Activated CD8-positive, alpha-beta memory T cell treated with anti-CD3 and anti-CD28 coated beads, Interleukin-2, amount 10 ng/mL, durations not matched to agents 7 days and 5 days (primary cell): Measurements from ENCODE around the gene PPIG. TPM values are rescaled to one million over a fixed set of nuclear protein-coding genes. Genes with fewer than 3 reads are reported as not detected.

Experiments
- ATAC-seq: fragments of 150-1000 bp; cut with Tn5 transposase; one replicate; pipeline ENCODE4 v1.10.0; 2021; ENCODE audit warnings: moderate library complexity
- CTCF ChIA-PET: fragments of 350-600 bp; sonication (Branson Sonifier 250); formaldehyde crosslinking; loops from one replicate; lab custom pipeline; 2021; ENCODE audit warnings: antibody characterized with exemption; lab: Charles Lee
- DNase-seq: peaks from one replicate; pipeline ENCODE4 v3.0.0-alpha.2; 2020
- H3K27ac Mint-ChIP-seq: one replicate; pipeline ENCODE4 v1.8.0; 2021; ENCODE audit warnings: mild to moderate bottlenecking, mixed read lengths
- H3K27me3 Mint-ChIP-seq: one replicate; pipeline ENCODE4 v1.8.0; 2021; ENCODE audit warnings: mixed read lengths
- H3K36me3 Mint-ChIP-seq: one replicate; pipeline ENCODE4 v1.8.0; 2021; ENCODE audit warnings: mild to moderate bottlenecking, mixed read lengths
- H3K4me1 Mint-ChIP-seq: one replicate; pipeline ENCODE4 v1.8.0; 2021; ENCODE audit warnings: mixed read lengths
- H3K4me3 Mint-ChIP-seq: one replicate; pipeline ENCODE4 v1.8.0; 2021; ENCODE audit warnings: mild to moderate bottlenecking, moderate library complexity, mixed read lengths
- H3K9me3 Mint-ChIP-seq: one replicate; pipeline ENCODE4 v1.8.0; 2022; ENCODE audit warnings: low read depth, mixed read lengths
- total RNA-seq, 2 experiments: library from RNA; stranded (reverse); gene quantifications; one replicate each; pipeline ENCODE4 v1.2.3, GENCODE V29; 2021

PPIG gene
- total RNA-seq, 2 experiments from 2014 or later: 55.5 to 56.7 TPM

GRCh38 chr2:169656164-169656563 is 72.0 kb downstream of the PPIG start:
- Mint-ChIP-seq H3K4me1 (peaks cover 4% of the 10 kb centered on the region), H3K27me3 (peaks cover 22% of the 10 kb centered on the region), H3K27ac (no peak overlapping the region), H3K36me3 (no peaks in the 10 kb centered on the region), H3K4me3 (no peak overlapping the region), H3K9me3 (no peaks in the 10 kb centered on the region)
- DNase-seq (no peak), ATAC-seq (no peak)
- CTCF ChIA-PET: no interaction called here

- Mint-ChIP-seq H3K4me3 (no peak overlapping the region), H3K36me3 (no peaks in the 10 kb centered on the region), H3K27ac (no peak overlapping the region), H3K4me1 (peaks cover 4% of the 10 kb centered on the region), H3K27me3 (peaks cover 19% of the 10 kb centered on the region), H3K9me3 (peaks cover 2% of the 10 kb centered on the region)
- CTCF ChIA-PET: no interaction called here
- ATAC-seq (no peak), DNase-seq (no peak)
These were observed 74.7 kb downstream of the PPIG start for GRCh38 chr2:169658877-169659276.

- H3K4me1 Mint-ChIP-seq: peaks cover 4% of the 10 kb centered on the region
- DNase-seq (no peak), ATAC-seq (no peak)
- no peak overlapping the region for H3K4me3 Mint-ChIP-seq
- CTCF ChIA-PET: no interaction called here
- H3K9me3 Mint-ChIP-seq: peaks cover 2% of the 10 kb centered on the region
- no peak overlapping the region for H3K27ac Mint-ChIP-seq
- peaks cover 17% of the 10 kb centered on the region for H3K27me3 Mint-ChIP-seq
- H3K36me3 Mint-ChIP-seq: no peaks in the 10 kb centered on the region
These were observed 75.2 kb downstream of the PPIG start for GRCh38 chr2:169659320-169659719.

- CTCF ChIA-PET: no interaction called here
These were observed 77.1 kb downstream of the PPIG start for GRCh38 chr2:169661265-169661664.

GRCh38 chr2:169662744-169663143 is 78.6 kb downstream of the PPIG start:
- H3K36me3 Mint-ChIP-seq: no peaks in the 10 kb centered on the region
- no peak for ATAC-seq
- H3K27me3 Mint-ChIP-seq: peaks cover 7% of the 10 kb centered on the region
- no peak overlapping the region for H3K4me3 Mint-ChIP-seq
- H3K27ac Mint-ChIP-seq: no peak overlapping the region
- CTCF ChIA-PET: no interaction called here
- no peak for DNase-seq
- peaks cover 2% of the 10 kb centered on the region for H3K9me3 Mint-ChIP-seq
- H3K4me1 Mint-ChIP-seq: peaks cover 13% of the 10 kb centered on the region

More at GRCh38 chr2:169661265-169661664, 77.1 kb downstream of the PPIG start:
- Mint-ChIP-seq H3K9me3 (peaks cover 2% of the 10 kb centered on the region), H3K27me3 (peaks cover 9% of the 10 kb centered on the region), H3K27ac (no peak overlapping the region), H3K4me3 (no peak overlapping the region), H3K4me1 (peaks cover 13% of the 10 kb centered on the region), H3K36me3 (no peaks in the 10 kb centered on the region)
- DNase-seq: no peak
- ATAC-seq: no peak

- H3K27ac Mint-ChIP-seq: no peak overlapping the region
- no peak for ATAC-seq
- peaks cover 7% of the 10 kb centered on the region for H3K27me3 Mint-ChIP-seq
- peaks cover 13% of the 10 kb centered on the region for H3K4me1 Mint-ChIP-seq
- no peak overlapping the region for H3K4me3 Mint-ChIP-seq
- CTCF ChIA-PET: interaction anchor here (0.6 kb wide), 1 partner anchor 116 kb away, joined by 4 read pairs; no protein-coding TSS in a partner anchor
- no peaks in the 10 kb centered on the region for H3K36me3 Mint-ChIP-seq
- H3K9me3 Mint-ChIP-seq: peaks cover 2% of the 10 kb centered on the region
- DNase-seq: no peak
These were observed 79.1 kb downstream of the PPIG start for GRCh38 chr2:169663247-169663646.

DNA sequence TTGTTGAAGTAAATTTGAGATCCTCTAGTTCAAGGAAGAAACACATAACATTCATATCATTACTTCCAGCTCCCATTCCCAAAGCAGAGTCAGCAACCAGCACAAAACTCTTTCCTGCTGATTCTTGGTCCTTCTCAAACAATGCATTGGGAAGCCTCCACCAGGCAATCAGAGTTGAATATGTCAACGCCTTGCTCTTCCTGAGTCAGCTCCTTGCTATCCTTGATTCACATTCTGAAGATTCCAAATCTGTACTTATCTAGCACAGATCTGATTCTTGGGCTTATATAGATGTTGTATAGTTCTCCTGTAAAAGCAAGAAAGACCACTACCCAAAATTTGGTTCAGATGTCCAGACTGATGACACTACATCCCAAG is 80.4 kb downstream of the PPIG start:
- H3K4me1 Mint-ChIP-seq: peaks cover 12% of the 10 kb centered on the region
- H3K27ac Mint-ChIP-seq: no peak overlapping the region
- peaks cover 7% of the 10 kb centered on the region for H3K27me3 Mint-ChIP-seq
- ATAC-seq: no peak
- no peaks in the 10 kb centered on the region for H3K36me3 Mint-ChIP-seq
- H3K9me3 Mint-ChIP-seq: peaks cover 2% of the 10 kb centered on the region
- DNase-seq: no peak
- CTCF ChIA-PET: no interaction called here
- H3K4me3 Mint-ChIP-seq: no peak overlapping the region

DNA sequence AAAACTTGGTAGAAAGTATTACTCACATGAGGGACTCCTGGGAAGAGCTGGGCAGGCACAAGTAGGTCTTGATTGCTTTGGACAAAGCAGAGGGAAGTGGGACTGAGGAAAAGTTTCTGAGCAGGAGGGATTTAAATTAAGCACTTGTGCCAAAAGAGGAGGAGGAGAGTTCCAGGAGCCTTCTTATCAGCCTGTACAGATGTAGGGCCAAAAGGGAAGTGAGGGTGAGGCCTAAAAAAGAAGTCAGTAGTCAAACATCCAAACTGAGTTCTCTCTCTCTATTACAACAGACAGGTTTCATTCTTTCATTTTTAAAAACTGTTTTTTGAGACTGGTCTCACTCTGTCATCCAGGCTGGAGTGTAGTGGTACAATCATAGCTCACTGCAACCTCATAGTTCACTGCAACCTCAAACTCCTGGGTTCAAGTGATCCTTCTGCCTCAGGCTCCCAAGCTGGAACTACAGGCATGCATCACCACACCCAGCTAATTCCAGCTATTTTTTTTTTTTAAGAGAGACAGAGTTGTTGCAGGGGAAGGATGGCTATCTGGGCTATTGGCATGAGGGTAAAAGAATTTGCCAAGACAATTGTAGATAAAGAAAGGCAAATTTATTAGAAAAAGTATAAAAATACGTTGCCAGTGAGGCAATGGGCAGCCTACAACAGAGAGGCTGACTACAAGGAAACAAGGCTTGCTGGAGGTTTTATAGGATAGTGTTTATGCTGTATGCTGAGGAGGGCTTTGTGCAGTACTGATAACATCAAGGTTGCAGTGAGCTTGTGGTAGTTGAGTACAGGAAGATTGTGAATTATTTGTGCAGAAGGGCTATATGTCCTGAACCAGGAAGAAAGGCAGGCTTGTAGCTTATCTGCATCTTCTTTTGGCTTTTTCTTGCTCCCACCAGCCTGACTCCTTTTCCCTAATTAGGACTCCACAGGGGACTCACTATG is 81.1 kb downstream of the PPIG start:
- Mint-ChIP-seq H3K27ac (no peak overlapping the region), H3K4me1 (peaks cover 12% of the 10 kb centered on the region), H3K9me3 (peaks cover 2% of the 10 kb centered on the region), H3K36me3 (no peaks in the 10 kb centered on the region), H3K27me3 (peaks cover 5% of the 10 kb centered on the region), H3K4me3 (no peak overlapping the region)
- DNase-seq (no peak), ATAC-seq (no peak)
- CTCF ChIA-PET: no interaction called here

- Mint-ChIP-seq H3K4me1 (peaks cover 14% of the 10 kb centered on the region), H3K27me3 (peaks cover 5% of the 10 kb centered on the region), H3K4me3 (no peak overlapping the region), H3K27ac (no peak overlapping the region), H3K36me3 (no peaks in the 10 kb centered on the region), H3K9me3 (peaks cover 2% of the 10 kb centered on the region)
- CTCF ChIA-PET: interaction anchor here (0.6 to 1.2 kb wide), 2 partner anchors 27 to 100 kb away, joined by 3 read pairs; partner anchors contain the start of genes CFAP210 and PHOSPHO2
- DNase-seq (no peak), ATAC-seq (no peak)
These were observed 83.4 kb downstream of the PPIG start for GRCh38 chr2:169667583-169667982.

- ATAC-seq (no peak), DNase-seq (no peak)
- H3K36me3 Mint-ChIP-seq: no peaks in the 10 kb centered on the region
- no peaks in the 10 kb centered on the region for H3K9me3 Mint-ChIP-seq
- CTCF ChIA-PET: no interaction called here
- H3K27ac Mint-ChIP-seq: no peak overlapping the region
- no peak overlapping the region for H3K4me3 Mint-ChIP-seq
- peaks cover 3% of the 10 kb centered on the region for H3K27me3 Mint-ChIP-seq
- H3K4me1 Mint-ChIP-seq: peaks cover 10% of the 10 kb centered on the region
These were observed 86.1 kb downstream of the PPIG start for GRCh38 chr2:169670215-169670651.

GRCh38 chr2:169670937-169671336 is 86.8 kb downstream of the PPIG start:
- no peaks in the 10 kb centered on the region for H3K9me3 Mint-ChIP-seq
- H3K36me3 Mint-ChIP-seq: no peaks in the 10 kb centered on the region
- DNase-seq (no peak), ATAC-seq (no peak)
- H3K4me1 Mint-ChIP-seq: peaks cover 6% of the 10 kb centered on the region
- peaks cover 3% of the 10 kb centered on the region for H3K27me3 Mint-ChIP-seq
- CTCF ChIA-PET: no interaction called here
- no peak overlapping the region for H3K27ac Mint-ChIP-seq
- H3K4me3 Mint-ChIP-seq: no peak overlapping the region

- H3K9me3 Mint-ChIP-seq: no peaks in the 10 kb centered on the region
- peaks cover 6% of the 10 kb centered on the region for H3K4me1 Mint-ChIP-seq
- no peak for DNase-seq
- H3K36me3 Mint-ChIP-seq: no peaks in the 10 kb centered on the region
- CTCF ChIA-PET: no interaction called here
- ATAC-seq: no peak
- H3K4me3 Mint-ChIP-seq: no peak overlapping the region
- H3K27me3 Mint-ChIP-seq: no peaks in the 10 kb centered on the region
- H3K27ac Mint-ChIP-seq: no peak overlapping the region
These were observed 88.3 kb downstream of the PPIG start for GRCh38 chr2:169672406-169672805.

DNA sequence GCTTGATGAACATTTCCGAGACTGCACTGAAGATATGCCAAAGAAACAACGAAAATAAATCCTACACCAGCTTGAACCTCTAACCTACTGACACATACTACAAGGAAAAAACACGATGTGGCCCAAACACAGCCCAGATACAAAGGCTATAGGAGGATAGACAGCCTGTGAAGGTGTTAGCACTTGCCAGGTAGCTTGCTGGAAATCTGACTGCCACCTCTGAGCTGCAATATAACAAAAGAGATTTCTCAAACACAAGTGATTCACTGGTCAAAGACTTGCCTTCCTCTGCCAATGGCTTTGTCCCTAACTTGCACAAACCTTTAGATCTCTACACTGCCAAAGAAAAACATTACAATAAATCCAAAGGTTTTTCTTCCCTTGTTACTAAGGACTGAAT is 89.0 kb downstream of the PPIG start:
- DNase-seq: no peak
- H3K36me3 Mint-ChIP-seq: no peaks in the 10 kb centered on the region
- H3K9me3 Mint-ChIP-seq: no peaks in the 10 kb centered on the region
- H3K4me1 Mint-ChIP-seq: peaks cover 6% of the 10 kb centered on the region
- no peak overlapping the region for H3K27ac Mint-ChIP-seq
- ATAC-seq: no peak
- H3K27me3 Mint-ChIP-seq: no peaks in the 10 kb centered on the region
- CTCF ChIA-PET: no interaction called here
- no peak overlapping the region for H3K4me3 Mint-ChIP-seq

DNA sequence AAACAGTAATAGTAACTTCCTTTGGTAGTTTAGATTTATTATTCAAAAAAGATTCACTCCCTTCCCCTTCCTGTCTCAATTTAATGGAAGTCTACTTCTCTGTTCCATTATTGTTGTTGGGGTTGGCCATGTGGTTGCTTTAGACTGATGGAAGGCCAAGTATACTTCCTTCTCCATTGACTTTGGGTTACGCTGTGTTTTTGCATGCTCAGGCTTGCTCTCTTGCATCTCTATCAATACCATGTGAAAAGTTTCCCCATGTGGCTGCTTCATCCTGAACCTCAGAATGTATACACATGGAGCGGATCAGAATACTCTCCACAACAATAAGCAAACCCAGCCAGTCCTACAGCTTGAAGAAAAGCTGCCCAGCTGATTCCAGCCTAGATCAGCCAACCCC is 89.8 kb downstream of the PPIG start:
- no peaks in the 10 kb centered on the region for H3K36me3 Mint-ChIP-seq
- CTCF ChIA-PET: no interaction called here
- ATAC-seq: no peak
- no peaks in the 10 kb centered on the region for H3K27me3 Mint-ChIP-seq
- H3K9me3 Mint-ChIP-seq: no peaks in the 10 kb centered on the region
- H3K4me3 Mint-ChIP-seq: no peak overlapping the region
- no peak overlapping the region for H3K27ac Mint-ChIP-seq
- DNase-seq: no peak
- H3K4me1 Mint-ChIP-seq: peaks cover 2% of the 10 kb centered on the region
